ENCODE data around the gene SLC5A6.

DNA sequence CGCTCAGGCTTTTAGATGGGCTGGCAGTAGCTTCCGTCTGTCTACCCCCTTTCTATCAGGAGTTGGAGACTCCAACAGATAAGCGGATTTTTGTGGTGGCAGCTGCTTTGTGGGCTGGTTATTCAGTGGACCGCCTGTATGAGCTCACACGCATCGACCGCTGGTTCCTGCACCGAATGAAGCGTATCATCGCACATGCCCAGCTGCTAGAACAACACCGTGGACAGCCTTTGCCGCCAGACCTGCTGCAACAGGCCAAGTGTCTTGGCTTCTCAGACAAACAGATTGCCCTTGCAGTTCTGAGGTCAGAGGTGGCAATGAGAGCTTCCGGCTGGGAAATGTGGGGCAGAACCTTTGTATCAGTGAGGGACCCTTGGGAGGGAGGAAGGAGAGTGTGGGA is 19.9 kb upstream of the SLC5A6 start:
- TF ChIP-seq, protein P1, sequence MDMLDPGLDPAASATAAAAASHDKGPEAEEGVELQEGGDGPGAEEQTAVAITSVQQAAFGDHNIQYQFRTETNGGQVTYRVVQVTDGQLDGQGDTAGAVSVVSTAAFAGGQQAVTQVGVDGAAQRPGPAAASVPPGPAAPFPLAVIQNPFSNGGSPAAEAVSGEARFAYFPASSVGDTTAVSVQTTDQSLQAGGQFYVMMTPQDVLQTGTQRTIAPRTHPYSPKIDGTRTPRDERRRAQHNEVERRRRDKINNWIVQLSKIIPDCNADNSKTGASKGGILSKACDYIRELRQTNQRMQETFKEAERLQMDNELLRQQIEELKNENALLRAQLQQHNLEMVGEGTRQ (IDR thresholded peaks at IDR 0.05; ENCODE audit: borderline replicate concordance, low read depth, low read length): no peak
- TF ChIP-seq, protein P2, sequence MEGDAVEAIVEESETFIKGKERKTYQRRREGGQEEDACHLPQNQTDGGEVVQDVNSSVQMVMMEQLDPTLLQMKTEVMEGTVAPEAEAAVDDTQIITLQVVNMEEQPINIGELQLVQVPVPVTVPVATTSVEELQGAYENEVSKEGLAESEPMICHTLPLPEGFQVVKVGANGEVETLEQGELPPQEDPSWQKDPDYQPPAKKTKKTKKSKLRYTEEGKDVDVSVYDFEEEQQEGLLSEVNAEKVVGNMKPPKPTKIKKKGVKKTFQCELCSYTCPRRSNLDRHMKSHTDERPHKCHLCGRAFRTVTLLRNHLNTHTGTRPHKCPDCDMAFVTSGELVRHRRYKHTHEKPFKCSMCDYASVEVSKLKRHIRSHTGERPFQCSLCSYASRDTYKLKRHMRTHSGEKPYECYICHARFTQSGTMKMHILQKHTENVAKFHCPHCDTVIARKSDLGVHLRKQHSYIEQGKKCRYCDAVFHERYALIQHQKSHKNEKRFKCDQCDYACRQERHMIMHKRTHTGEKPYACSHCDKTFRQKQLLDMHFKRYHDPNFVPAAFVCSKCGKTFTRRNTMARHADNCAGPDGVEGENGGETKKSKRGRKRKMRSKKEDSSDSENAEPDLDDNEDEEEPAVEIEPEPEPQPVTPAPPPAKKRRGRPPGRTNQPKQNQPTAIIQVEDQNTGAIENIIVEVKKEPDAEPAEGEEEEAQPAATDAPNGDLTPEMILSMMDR (IDR thresholded peaks at IDR 0.05): no peak
- TF ChIP-seq POLR2AphosphoS5 (IDR thresholded peaks at IDR 0.05; ENCODE audit: low read depth, low read length) (no peak), SIN3A (IDR thresholded peaks at IDR 0.05; ENCODE audit: borderline replicate concordance, low read depth, low read length) (no peak), YY1 (IDR thresholded peaks at IDR 0.05; ENCODE audit: low read depth) (no peak), EZH2phosphoT487 (IDR thresholded peaks at IDR 0.05; ENCODE audit: borderline replicate concordance, low read depth) (no peak), TAF1 (IDR thresholded peaks at IDR 0.05; ENCODE audit: borderline replicate concordance, low read depth, low read length) (no peak), GABPA (IDR thresholded peaks at IDR 0.05; ENCODE audit: low read depth) (no peak), CHD2 (IDR thresholded peaks at IDR 0.05; ENCODE audit: low read length, partially characterized antibody) (no peak)

All from SK-N-SH (cell line).